ENCODE data around the gene BTD.

GRCh38 chr3:15679306-15679705 lies 77.8 kb downstream of the BTD start:
- TF ChIP-seq FOXM1 (IDR thresholded peaks at IDR 0.05; ENCODE audit: borderline replicate concordance) (no peak), SP1 (IDR thresholded peaks at IDR 0.05) (no peak), FOXA1 (IDR thresholded peaks at IDR 0.05) (no peak), SUZ12 (IDR thresholded peaks at IDR 0.05) (no peak), ARNT (IDR thresholded peaks at IDR 0.05) (no peak), TARDBP (IDR thresholded peaks at IDR 0.05) (no peak), FOXK2 (IDR thresholded peaks at IDR 0.05) (no peak), ELF4 (IDR thresholded peaks at IDR 0.05) (no peak), HDGF (IDR thresholded peaks at IDR 0.05; ENCODE audit: borderline replicate concordance) (no peak), BHLHE40 (IDR thresholded peaks at IDR 0.05; ENCODE audit: borderline replicate concordance) (no peak), LEF1 (IDR thresholded peaks at IDR 0.05; ENCODE audit: borderline replicate concordance) (no peak), CTBP1 (IDR thresholded peaks at IDR 0.05; ENCODE audit: borderline replicate concordance) (no peak), L3MBTL2 (conservative IDR thresholded peaks at IDR 0.05) (no peak)
- TF ChIP-seq, protein P1, sequence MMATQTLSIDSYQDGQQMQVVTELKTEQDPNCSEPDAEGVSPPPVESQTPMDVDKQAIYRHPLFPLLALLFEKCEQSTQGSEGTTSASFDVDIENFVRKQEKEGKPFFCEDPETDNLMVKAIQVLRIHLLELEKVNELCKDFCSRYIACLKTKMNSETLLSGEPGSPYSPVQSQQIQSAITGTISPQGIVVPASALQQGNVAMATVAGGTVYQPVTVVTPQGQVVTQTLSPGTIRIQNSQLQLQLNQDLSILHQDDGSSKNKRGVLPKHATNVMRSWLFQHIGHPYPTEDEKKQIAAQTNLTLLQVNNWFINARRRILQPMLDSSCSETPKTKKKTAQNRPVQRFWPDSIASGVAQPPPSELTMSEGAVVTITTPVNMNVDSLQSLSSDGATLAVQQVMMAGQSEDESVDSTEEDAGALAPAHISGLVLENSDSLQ (IDR thresholded peaks at IDR 0.05) = no peak
